Activated CD4-positive, CD25-positive, alpha-beta regulatory T cell (primary cell): ENCODE results near the gene PIP4K2B.
A peak's percentile ranks its signal among the peaks of the same experiment; 100 is the strongest.
"Not testable (repeated sequence)": the region's sequence is repeated elsewhere in the genome, so short reads cannot be mapped to it uniquely, and the experiment has no call there.

Experiments used
- DNase-seq, 4 experiments: peaks; one replicate each; lab custom pipeline; 2025; lab: John Stamatoyannopoulos, UW

The PIP4K2B gene

DNA sequence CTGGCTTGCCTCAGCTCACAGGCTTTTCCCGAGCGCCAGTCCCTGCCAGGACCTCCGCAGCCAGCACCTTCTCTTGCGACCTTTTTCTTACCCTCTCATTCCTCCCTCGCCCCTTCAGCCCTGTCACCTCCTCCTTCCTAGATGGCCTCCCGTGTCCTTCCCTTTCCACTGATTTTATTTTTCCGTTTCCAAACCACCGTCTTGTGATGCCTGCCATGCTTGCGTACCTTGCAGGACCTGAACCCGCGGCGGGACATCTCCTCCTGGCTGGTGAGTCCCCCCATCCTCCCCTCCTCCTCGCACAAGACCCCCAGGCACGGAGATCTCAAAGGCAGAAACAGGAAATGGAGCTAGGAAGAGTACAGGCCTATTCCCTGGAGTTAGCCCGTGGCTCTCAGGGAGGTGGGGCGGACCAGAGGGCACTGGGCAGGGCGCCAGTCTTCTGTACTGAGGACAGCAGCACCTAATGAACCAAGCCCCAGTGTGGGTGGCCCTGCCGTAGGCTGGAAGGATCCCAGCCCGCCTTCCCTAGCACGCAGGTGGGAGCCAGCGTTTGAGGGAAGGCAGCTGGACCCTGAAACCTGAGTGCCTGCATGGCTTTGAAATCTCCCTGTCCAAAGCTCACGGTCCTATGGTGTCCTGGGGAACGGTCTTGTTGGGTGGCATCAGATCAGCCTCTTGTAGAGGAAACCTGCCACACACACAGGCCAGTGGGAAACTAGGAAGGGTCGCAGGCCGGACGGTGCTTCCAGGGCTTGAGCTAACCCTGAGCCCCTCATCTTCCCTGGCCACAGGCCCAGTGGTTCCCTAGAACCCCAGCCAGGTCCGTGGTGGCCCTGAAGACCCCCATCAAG, 68.6 kb downstream of the PIP4K2B start:
- no peak for DNase-seq

DNA sequence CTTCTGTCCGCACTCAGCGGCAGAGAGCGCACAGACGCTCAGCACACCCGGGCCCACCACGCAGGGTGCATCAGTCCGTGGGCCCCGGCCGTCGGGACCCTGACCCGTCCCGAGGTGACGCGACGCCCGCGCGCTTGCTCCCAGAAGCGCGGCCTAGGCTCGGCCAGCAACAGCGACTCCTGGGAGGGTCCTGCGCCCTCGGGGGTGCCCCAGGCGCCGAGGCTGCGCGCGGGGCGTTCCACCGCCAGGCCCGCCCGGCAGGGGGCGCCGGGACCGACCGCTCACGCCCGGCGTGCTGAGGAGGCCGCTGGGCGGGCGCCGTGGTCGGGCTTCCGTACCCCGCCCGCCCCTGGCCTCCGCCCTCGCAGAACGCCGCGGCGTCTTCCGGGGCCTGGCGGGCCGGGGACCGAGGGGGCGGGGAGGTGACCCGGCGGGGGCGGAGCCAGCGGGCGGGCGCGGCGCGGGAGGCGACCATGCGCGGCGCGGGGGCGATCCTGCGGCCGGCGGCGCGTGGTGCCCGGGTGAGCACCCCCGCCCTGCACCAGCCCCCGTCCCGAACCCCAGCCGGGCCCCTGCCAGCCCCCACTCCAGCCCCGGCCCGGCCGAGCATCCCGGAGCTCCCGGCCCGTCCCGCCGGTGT, 69.3 kb downstream of the PIP4K2B start, which contains the start of gene CISD3:
Gene CISD3, plus strand, starts transcription at position 456 of the 640 bp plus-strand sequence. Its CDS starts 18 bp downstream, at position 474.
- peak; percentile 69 to 84 (median 80) for DNase-seq

DNA sequence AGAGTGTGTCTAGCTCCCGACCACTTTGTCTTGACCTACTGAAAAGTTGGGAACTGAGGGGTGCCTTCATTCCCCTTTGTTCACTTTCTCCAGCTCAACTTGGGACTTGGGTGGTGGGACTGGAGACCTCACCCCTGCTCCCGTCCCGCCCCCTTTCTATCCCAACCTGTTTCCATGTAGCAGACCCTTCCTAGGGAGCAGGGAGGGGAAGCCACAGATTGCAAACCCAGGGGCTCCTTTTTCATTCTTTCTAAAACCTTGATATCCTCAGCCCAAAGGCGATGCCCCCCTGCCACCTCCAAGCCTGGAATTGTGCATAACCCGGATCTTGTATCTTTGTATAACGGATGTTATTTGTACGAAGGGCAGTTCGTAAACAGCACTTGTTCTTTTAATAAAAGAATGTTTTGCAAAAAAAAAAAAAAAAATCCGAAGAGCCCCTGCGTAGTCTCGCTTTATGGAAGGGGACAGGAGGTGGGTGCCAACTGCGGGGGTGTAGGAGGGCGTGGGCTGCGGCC, 69.9 kb downstream of the PIP4K2B start:
- no peak for DNase-seq

DNA sequence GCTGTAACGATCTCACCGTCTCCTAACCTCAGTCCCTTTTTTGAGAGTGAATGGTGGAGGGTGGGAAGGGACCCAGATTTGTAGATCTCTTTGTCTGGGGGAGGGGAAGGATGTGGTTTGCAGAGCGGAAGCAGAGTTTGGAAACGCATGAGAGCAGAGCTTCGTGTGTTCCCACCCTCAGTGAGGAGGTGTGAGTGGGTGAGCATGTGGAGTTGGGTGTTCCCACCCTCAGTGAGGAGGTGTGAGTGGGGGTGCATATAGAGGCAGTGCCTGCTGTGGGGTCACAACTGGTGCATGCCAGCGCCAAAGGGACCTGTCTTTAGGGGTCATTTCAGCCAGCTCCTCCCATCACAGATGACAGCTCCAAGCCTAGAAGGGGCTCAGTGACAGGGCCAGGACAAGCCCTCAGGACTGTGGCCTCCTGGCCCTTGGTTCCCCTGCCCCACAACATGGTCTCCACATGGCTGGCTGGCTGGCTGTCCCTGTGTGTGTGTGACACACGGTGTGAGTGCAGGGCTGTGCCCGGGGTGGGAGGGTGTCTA, 71.0 kb downstream of the PIP4K2B start:
- DNase-seq = peak in 2 of 4 experiments; percentile 31 to 34

DNA sequence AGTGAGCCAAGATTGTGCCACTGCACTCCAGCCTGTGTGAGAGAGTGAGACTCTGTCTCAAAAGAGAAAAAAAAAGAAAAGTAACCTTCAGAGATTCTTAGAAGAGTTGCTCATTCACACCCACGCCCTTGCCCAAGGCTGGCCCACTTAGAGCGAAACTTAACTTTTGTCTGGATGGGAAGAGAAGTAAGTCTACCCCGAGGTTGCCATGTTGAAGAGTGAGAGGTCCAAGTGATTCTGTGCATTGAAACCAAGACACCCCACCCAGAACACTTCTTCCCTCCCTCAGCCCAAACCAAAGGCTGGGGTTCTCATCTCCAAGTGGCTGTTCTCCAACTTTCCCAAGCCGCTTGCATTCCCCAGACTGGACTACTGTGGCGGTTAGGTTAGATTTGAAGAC, 71.6 kb downstream of the PIP4K2B start:
- peak in 2 of 4 experiments; percentile 25 to 56 for DNase-seq

DNA sequence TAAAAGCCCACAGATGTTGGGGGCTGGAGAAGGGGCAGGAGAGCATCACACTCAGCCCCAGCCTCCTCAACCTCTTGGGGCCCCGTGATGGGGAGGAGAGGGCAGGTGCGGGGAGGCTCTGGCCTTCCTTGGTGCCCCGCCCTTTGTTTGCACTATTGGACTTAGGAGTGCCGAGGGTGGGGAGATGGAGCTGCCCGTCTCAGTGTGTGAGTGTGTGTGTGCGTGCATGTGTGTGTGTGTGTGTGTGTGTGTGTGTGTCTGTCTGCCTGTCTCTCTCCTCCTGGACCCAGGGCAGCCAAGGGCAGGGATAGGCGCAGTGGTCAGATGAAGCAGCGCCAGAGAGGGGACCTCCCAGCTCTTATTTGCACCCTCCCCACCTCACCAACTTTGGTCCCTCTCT, 73.2 kb downstream of the PIP4K2B start:
- DNase-seq = not testable (repeated sequence)

DNA sequence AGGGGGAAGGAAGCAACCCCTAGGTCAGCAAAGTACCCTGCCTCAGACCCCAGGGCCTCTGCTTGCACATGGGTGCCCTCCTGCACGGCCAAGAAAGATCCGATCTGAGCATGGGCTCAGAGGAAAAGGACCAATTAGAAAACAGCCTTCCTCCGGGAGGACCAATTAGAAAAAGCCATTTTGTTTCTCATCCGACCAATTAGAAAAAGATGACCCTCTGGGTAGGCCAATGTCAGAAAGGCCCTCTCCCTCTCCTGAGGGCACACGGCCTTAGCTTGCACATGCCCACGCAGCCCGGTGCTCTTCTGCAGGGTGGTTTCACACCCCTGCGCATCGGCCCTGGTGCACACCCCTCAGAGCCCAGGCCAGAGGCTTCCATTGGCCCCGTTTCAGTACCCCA, 74.3 kb downstream of the PIP4K2B start:
- DNase-seq = no peak

DNA sequence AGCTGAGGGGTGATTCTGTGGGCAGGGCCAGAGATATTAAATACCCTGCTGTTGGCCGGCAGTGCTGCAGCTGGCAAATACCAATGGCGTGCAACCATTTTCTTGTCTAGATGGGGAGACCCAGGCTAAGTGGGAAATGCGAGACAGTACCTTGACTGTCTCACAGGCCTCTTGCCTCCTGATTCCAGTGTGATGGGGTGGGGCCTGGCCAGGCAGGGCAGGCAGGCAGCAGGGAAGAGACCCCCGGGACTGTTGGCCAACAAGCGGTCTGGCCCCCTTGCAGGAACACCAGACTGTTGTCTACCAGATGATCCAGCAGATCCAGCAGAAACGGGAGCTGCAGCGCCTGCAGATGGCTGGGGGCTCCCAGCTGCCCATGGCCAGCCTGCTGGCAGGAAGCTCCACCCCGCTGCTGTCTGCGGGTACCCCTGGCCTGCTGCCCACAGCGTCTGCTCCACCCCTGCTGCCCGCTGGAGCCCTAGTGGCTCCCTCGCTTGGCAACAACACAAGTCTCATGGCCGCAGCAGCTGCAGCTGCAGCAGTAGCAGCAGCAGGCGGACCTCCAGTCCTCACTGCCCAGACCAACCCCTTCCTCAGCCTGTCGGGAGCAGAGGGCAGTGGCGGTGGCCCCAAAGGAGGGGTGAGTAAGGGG, 74.9 kb downstream of the PIP4K2B start:
- DNase-seq = no peak

DNA sequence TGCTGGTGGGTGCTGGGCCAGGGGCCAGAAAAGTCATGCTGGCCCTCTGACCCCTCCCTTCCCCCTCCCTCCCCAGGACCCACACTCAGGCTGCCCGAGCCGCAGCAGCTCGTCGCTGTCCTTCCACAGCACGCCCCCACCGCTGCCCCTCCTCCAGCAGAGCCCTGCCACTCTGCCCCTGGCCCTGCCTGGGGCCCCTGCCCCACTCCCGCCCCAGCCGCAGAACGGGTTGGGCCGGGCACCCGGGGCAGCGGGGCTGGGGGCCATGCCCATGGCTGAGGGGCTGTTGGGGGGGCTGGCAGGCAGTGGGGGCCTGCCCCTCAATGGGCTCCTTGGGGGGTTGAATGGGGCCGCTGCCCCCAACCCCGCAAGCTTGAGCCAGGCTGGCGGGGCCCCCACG, 77.6 kb downstream of the PIP4K2B start:
- no peak for DNase-seq

DNA sequence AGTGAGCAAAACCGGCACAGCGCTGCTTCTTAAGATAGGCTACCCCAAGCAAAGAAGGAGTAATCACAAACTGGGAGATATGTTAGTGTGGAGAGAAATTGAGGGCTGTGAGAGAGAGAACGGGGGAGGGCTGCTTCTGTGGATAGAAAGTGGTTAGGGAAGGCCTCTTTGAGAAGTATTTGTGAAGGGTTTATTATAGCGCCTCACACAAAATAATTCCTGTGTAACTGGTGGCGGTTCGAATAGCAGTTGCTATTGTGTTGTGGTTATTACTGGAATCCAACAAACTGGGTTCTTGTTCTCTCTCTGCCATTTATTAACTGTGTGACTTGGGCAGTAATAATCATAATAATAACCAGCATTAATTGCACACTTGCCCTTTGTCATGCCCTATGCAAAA, 78.4 kb downstream of the PIP4K2B start:
- DNase-seq = no peak

DNA sequence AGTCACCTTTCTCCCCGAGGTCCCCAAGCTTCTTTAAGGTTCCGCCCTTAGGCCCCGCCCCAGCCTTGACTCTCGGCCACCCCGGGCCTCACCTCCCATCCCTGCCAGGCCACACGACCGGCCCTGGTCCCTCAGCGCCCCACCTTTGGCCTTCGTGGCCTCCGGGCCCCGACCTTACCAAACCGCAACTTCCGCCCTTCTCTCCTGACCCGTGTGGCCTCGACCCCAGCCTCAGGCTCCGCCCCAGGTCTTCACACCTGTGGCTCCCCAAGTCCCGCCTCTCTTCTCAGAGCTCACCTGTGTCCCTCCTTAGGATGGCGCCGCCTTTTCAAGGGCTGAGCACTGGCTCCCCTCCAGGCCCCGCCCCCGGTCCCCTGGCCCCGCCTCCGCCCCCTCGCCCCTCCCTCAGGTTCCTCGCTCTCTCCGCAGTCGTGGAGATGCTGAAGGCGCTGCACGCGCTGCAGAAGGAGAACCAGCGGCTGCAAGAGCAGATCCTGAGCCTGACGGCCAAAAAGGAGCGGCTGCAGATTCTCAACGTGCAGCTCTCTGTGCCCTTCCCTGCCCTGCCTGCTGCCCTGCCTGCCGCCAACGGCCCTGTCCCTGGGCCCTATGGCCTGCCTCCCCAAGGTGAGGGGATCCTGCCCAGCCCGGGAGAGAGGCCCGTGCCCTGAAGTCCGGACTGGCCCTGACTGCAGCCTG, 79.3 kb downstream of the PIP4K2B start:
- DNase-seq = no peak

DNA sequence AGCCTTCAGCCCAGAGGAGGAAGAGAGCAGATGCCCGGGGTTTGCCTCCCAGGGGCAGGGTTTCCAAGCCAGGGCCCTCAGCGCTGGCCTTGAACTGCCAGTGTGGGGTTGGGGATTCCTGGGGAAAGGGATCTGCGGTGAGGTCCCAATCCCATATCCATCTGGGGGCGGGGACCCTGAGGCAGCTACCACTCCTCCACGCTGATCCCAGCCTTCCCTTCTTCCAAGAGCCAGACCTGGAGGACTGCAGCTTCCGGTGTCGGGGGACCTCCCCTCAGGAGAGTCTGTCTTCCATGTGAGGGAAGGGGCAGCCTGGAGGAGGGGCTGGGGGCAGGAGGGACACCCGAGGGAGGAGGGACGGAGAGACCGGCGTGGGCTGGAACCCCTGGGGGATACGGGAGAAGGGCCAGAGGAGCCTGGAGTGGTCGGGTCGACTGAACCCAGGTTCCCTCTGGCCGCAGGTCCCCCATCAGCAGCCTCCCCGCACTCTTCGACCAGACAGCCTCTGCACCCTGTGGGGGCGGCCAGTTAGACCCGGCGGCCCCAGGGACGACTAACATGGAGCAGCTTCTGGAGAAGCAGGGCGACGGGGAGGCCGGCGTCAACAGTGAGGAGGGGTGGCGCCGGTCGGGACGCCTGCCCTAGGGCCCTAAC, 79.9 kb downstream of the PIP4K2B start:
- DNase-seq = no peak

DNA sequence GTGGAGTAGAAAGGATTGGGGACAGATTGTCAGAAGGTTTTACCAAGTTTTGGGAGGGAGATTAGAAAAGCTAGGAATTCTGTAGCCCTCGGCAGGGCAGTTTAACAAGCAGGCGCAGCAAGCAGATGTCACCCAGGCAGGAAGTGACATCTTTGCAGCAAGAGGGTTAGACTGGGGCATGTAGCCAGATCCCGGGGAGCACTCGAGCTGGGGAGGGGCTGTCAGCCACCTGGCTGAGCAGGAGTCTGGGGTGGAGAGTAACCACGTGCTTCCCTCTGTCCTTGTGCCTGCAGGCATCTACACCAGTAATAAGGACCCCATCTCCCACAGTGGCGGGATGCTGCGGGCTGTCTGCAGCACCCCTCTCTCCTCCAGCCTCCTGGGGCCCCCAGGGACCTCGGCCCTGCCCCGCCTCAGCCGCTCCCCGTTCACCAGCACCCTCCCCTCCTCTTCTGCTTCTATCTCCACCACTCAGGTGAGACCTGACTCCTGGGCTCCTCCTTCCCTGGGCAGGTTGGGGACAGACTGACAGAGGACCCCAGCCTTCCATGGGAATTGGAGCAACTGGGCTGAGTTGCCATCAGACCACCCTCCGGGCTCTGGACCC, 82.1 kb downstream of the PIP4K2B start:
- DNase-seq = no peak

DNA sequence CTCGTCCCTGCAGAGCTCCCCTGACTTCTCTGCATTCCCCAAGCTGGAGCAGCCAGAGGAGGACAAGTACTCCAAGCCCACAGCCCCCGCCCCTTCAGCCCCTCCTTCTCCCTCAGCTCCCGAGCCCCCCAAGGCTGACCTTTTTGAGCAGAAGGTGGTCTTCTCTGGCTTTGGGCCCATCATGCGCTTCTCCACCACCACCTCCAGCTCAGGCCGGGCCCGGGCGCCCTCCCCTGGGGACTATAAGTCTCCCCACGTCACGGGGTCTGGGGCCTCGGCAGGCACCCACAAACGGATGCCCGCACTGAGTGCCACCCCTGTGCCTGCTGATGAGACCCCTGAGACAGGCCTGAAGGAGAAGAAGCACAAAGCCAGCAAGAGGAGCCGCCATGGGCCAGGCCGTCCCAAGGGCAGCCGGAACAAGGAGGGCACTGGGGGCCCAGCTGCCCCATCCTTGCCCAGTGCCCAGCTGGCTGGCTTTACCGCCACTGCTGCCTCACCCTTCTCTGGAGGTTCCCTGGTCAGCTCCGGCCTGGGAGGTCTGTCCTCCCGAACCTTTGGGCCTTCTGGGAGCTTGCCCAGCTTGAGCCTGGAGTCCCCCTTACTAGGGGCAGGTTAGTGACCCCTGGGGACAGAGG, 82.9 kb downstream of the PIP4K2B start:
- no peak for DNase-seq
